HL-60 (cell line): ENCODE data around the gene ATXN7L2.

Experiments
- CTCF ChIP-seq: IDR thresholded peaks from one replicate; pipeline ENCODE4 v1.5.1; 2011; ENCODE audit warnings: low read length, control low read depth, inconsistent platforms; ENCODE audit not compliant: insufficient read depth
- GABPA ChIP-seq: IDR thresholded peaks from 2 replicates; pipeline ENCODE4 v1.6.1; 2012; ENCODE audit warnings: low read depth
- POLR2AphosphoS5 ChIP-seq: IDR thresholded peaks from 2 replicates; pipeline ENCODE4 v1.6.1; 2012; ENCODE audit warnings: low read depth
- SPI1 ChIP-seq: IDR thresholded peaks from 2 replicates; pipeline ENCODE4 v1.6.1; 2012; ENCODE audit warnings: low read depth, mild to moderate bottlenecking, borderline replicate concordance

DNA sequence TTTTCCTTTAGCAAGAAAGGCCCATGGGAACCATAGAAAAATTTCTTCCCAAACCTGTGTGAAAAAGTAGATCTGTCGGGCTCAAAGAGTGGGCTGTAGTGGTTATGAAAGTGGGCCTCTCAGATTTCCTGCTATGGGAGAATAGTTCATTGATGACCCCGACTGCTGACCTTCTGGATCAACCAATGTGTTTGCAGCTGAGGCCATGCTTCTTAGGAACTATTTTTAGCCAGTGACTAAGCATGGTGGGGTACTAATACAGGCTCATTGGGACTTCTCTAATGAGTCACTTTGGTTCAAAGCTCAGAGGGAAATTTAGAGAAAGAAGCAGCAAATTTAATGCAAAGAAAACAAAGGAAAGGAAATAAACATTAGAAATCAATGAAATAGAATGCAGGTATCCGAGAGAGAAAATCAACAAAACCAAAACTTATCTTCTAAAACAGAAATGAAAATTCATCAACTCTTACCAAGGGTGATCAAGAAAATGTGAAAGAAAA, 44.9 kb upstream of the ATXN7L2 start:
- TF ChIP-seq CTCF (no peak), SPI1 (no peak), POLR2AphosphoS5 (no peak), GABPA (no peak)
